CD4-positive, CD25-positive, alpha-beta regulatory T cell (primary cell): ENCODE results near the gene KIAA0753. TPM values are rescaled to one million over a fixed set of nuclear protein-coding genes. Genes with fewer than 3 reads are reported as not detected.
"Not testable (repeated sequence)": the region's sequence is repeated elsewhere in the genome, so short reads cannot be mapped to it uniquely, and the experiment has no call there.

Source experiments
- ATAC-seq, 2 donors: fragments of 150-1000 bp; cut with Tn5 transposase; one replicate each; pipeline ENCODE4 v1.10.0; 2021; ENCODE audit warnings: low read depth in 2 of 2, moderate number of reproducible peaks in 2 of 2, moderate library complexity in 1 of 2
- DNase-seq, 3 donors: peaks; one replicate each; pipeline versions ENCODE4 v3.0.0 to v3.0.0-alpha.2; 2012 to 2022; ENCODE audit warnings: mixed read lengths in 1 of 3
- H3K27ac ChIP-seq: one replicate; pipeline ENCODE4 v1.7.0; 2013; ENCODE audit warnings: mild to moderate bottlenecking, low read length; ENCODE audit not compliant: insufficient read depth, poor library complexity, severe bottlenecking
- H3K27me3 ChIP-seq: one replicate; pipeline ENCODE4 v1.7.0; 2013; ENCODE audit warnings: low read length; ENCODE audit not compliant: control insufficient read depth, insufficient read depth
- H3K36me3 ChIP-seq: one replicate; pipeline ENCODE4 v1.7.0; 2013; ENCODE audit warnings: mild to moderate bottlenecking, low read length, moderate library complexity; ENCODE audit not compliant: control insufficient read depth, insufficient read depth
- H3K4me1 ChIP-seq: 2 replicates; pipeline ENCODE4 v1.7.0; 2013; ENCODE audit warnings: mild to moderate bottlenecking, low read length; ENCODE audit not compliant: insufficient read depth, control insufficient read depth, poor library complexity, severe bottlenecking
- H3K4me3 ChIP-seq: one replicate; pipeline ENCODE4 v1.7.0; 2013; ENCODE audit warnings: low read depth, mild to moderate bottlenecking, low read length, moderate library complexity
- H3K9me3 ChIP-seq, 2 experiments: 1 replicate in 1 of 2; 2 replicates in 1 of 2; pipeline ENCODE4 v1.7.0; 2013; ENCODE audit warnings: low read length in 2 of 2, mild to moderate bottlenecking in 1 of 2, moderate library complexity in 1 of 2; ENCODE audit not compliant: control insufficient read depth in 2 of 2
- H3K27ac Mint-ChIP-seq, 3 donors: one replicate each; pipeline ENCODE4 v1.8.0; 2020 to 2022; ENCODE audit warnings: mild to moderate bottlenecking in 3 of 3, mixed read lengths in 3 of 3, moderate library complexity in 2 of 3
- H3K27me3 Mint-ChIP-seq: one replicate; pipeline ENCODE4 v1.8.0; 2022; ENCODE audit warnings: mild to moderate bottlenecking, mixed read lengths
- H3K36me3 Mint-ChIP-seq: one replicate; pipeline ENCODE4 v1.8.0; 2020; ENCODE audit warnings: mixed read lengths
- H3K4me1 Mint-ChIP-seq, 4 donors: one replicate each; pipeline ENCODE4 v1.8.0; 2020 to 2022; ENCODE audit warnings: mixed read lengths in 4 of 4, mild to moderate bottlenecking in 1 of 4
- H3K4me3 Mint-ChIP-seq, 4 donors: one replicate each; pipeline ENCODE4 v1.8.0; 2020 to 2022; ENCODE audit warnings: mild to moderate bottlenecking in 4 of 4, mixed read lengths in 4 of 4, moderate library complexity in 3 of 4
- H3K9me3 Mint-ChIP-seq, 7 donors: one replicate each; pipeline ENCODE4 v1.8.0; 2020 to 2022; ENCODE audit warnings: mixed read lengths in 7 of 7, mild to moderate bottlenecking in 3 of 7, moderate library complexity in 2 of 7
- polyA plus RNA-seq, 4 donors: library from polyadenylated mRNA; unstranded; fragments of 300-500 nt; fragmentation: Illumina TruSeq; gene quantifications; one replicate each; pipeline ENCODE4 v1.2.3, GENCODE V29; 2021
- total RNA-seq: library from RNA; stranded (reverse); gene quantifications from one replicate; pipeline ENCODE4 v1.2.3, GENCODE V29; 2022

KIAA0753 gene
- total and polyA plus RNA-seq, 5 donors from 2014 or later = 1.2 to 11.4 (median 1.4) TPM

GRCh38 chr17:6666557-6666956, 26.0 kb upstream of the KIAA0753 start:
- no peak overlapping the region for H3K4me3 Mint-ChIP-seq
- H3K27me3 Mint-ChIP-seq = no peaks in the 10 kb centered on the region
- Histone ChIP-seq H3K4me3 (no peak overlapping the region), H3K36me3 (peaks cover 4% of the 10 kb centered on the region), H3K27me3 (no peaks in the 10 kb centered on the region), H3K27ac (no peak overlapping the region), H3K4me1 (no peaks in the 10 kb centered on the region), H3K9me3 (no peaks in the 10 kb centered on the region)
- peaks cover 0 to 8% (median 3%) of the 10 kb centered on the region in 4 donors for H3K4me1 Mint-ChIP-seq
- ATAC-seq (no peak), DNase-seq (no peak)
- no peak overlapping the region for H3K27ac Mint-ChIP-seq
- H3K9me3 Mint-ChIP-seq = no peaks in the 10 kb centered on the region
- peaks cover 14% of the 10 kb centered on the region for H3K36me3 Mint-ChIP-seq

- ATAC-seq = peak; percentile 66 to 71
- Histone ChIP-seq H3K4me1 (no peaks in the 10 kb centered on the region), H3K9me3 (no peaks in the 10 kb centered on the region), H3K27me3 (no peaks in the 10 kb centered on the region), H3K4me3 (no peak overlapping the region), H3K36me3 (peaks cover 4% of the 10 kb centered on the region), H3K27ac (no peak overlapping the region)
- Mint-ChIP-seq H3K36me3 (peaks cover 14% of the 10 kb centered on the region), H3K27ac (no peak overlapping the region), H3K9me3 (no peaks in the 10 kb centered on the region), H3K27me3 (no peaks in the 10 kb centered on the region), H3K4me3 (no peak overlapping the region), H3K4me1 (peaks cover 0 to 9% (median 3%) of the 10 kb centered on the region in 4 donors)
- peak in 1 of 3 donors; percentile 61 for DNase-seq
These were observed 25.6 kb upstream of the KIAA0753 start for GRCh38 chr17:6666077-6666521.

GRCh38 chr17:6663200-6663599, 22.7 kb upstream of the KIAA0753 start:
- Mint-ChIP-seq H3K4me3 (peak overlapping the region in 1 of 4 donors; percentile 32), H3K4me1 (peaks cover 0 to 24% (median 14%) of the 10 kb centered on the region in 4 donors), H3K36me3 (peaks cover 13% of the 10 kb centered on the region)
- not testable (repeated sequence) for H3K36me3 ChIP-seq, H3K27me3 Mint-ChIP-seq, H3K27me3 ChIP-seq, H3K4me3 ChIP-seq, ATAC-seq, H3K9me3 Mint-ChIP-seq, H3K9me3 ChIP-seq, H3K4me1 ChIP-seq, DNase-seq, H3K27ac Mint-ChIP-seq, H3K27ac ChIP-seq

- H3K27me3 Mint-ChIP-seq = peaks cover 10% of the 10 kb centered on the region
These were observed 20.9 kb upstream of the KIAA0753 start for GRCh38 chr17:6661464-6661848.

GRCh38 chr17:6660805-6661463, 20.4 kb upstream of the KIAA0753 start:
- H3K9me3 ChIP-seq = no peaks in the 10 kb centered on the region
- H3K36me3 ChIP-seq = peaks cover 4% of the 10 kb centered on the region
- no peak overlapping the region for H3K27ac ChIP-seq
- Mint-ChIP-seq H3K4me1 (peaks cover 0 to 35% (median 20%) of the 10 kb centered on the region in 4 donors), H3K27me3 (peaks cover 14% of the 10 kb centered on the region), H3K9me3 (peaks cover 0 to 2% (median 0%) of the 10 kb centered on the region in 7 donors), H3K36me3 (peaks cover 13% of the 10 kb centered on the region), H3K27ac (peak overlapping the region in 2 of 3 donors; percentile 24 to 82), H3K4me3 (no peak overlapping the region)
- no peak overlapping the region for H3K4me3 ChIP-seq
- H3K27me3 ChIP-seq = no peaks in the 10 kb centered on the region
- H3K4me1 ChIP-seq = peaks cover 8% of the 10 kb centered on the region
- ATAC-seq (no peak), DNase-seq (no peak)

More at GRCh38 chr17:6661464-6661848, 20.9 kb upstream of the KIAA0753 start:
- H3K27ac Mint-ChIP-seq = peak overlapping the region in 1 of 3 donors; percentile 36
- peaks cover 0 to 2% (median 0%) of the 10 kb centered on the region in 7 donors for H3K9me3 Mint-ChIP-seq
- Histone ChIP-seq H3K9me3 (no peaks in the 10 kb centered on the region), H3K4me3 (no peak overlapping the region), H3K4me1 (peaks cover 8% of the 10 kb centered on the region), H3K27me3 (no peaks in the 10 kb centered on the region), H3K27ac (no peak overlapping the region), H3K36me3 (peaks cover 4% of the 10 kb centered on the region)
- ATAC-seq (no peak), DNase-seq (no peak)
- peaks cover 0 to 34% (median 22%) of the 10 kb centered on the region in 4 donors for H3K4me1 Mint-ChIP-seq
- H3K36me3 Mint-ChIP-seq = peaks cover 13% of the 10 kb centered on the region
- no peak overlapping the region for H3K4me3 Mint-ChIP-seq

GRCh38 chr17:6660101-6660500, 19.6 kb upstream of the KIAA0753 start:
- H3K27me3 ChIP-seq = no peaks in the 10 kb centered on the region
- H3K36me3 ChIP-seq = peaks cover 4% of the 10 kb centered on the region
- H3K4me1 ChIP-seq = peaks cover 12% of the 10 kb centered on the region
- no peak for DNase-seq
- no peak overlapping the region for H3K4me3 ChIP-seq
- H3K9me3 ChIP-seq = no peaks in the 10 kb centered on the region
- ATAC-seq = no peak
- Mint-ChIP-seq H3K36me3 (peaks cover 11% of the 10 kb centered on the region), H3K4me3 (peak overlapping the region in 3 of 4 donors; percentile 7 to 48 (median 32)), H3K27me3 (peaks cover 21% of the 10 kb centered on the region), H3K4me1 (peaks cover 0 to 40% (median 23%) of the 10 kb centered on the region in 4 donors), H3K9me3 (peaks cover 0 to 2% (median 0%) of the 10 kb centered on the region in 7 donors), H3K27ac (peak overlapping the region in 1 of 3 donors; percentile 82)
- no peak overlapping the region for H3K27ac ChIP-seq

- peaks cover 26% of the 10 kb centered on the region for H3K27me3 Mint-ChIP-seq
- not testable (repeated sequence) for H3K9me3 ChIP-seq, H3K9me3 Mint-ChIP-seq, H3K36me3 ChIP-seq, H3K27ac ChIP-seq, DNase-seq, H3K27me3 ChIP-seq, H3K4me3 ChIP-seq, ATAC-seq
- peak overlapping the region in 3 of 4 donors; percentile 68 to 94 (median 92) for H3K4me3 Mint-ChIP-seq
- peak overlapping the region in 1 of 3 donors; percentile 86 for H3K27ac Mint-ChIP-seq
- H3K4me1 ChIP-seq = peaks cover 18% of the 10 kb centered on the region
- H3K36me3 Mint-ChIP-seq = peaks cover 13% of the 10 kb centered on the region
- H3K4me1 Mint-ChIP-seq = peaks cover 7 to 52% (median 31%) of the 10 kb centered on the region in 4 donors
These were observed 17.9 kb upstream of the KIAA0753 start for GRCh38 chr17:6658411-6658810.
